H1 (cell line): ENCODE results near the gene CDKL4.

Source experiments
- EZH2 ChIP-seq: fragments of 200-600 bp; sonication (generic); IDR thresholded peaks from 2 replicates; pipeline ENCODE4 v1.7.1; 2012; ENCODE audit warnings: low read depth, mild to moderate bottlenecking, moderate library complexity, low read length, inconsistent platforms; ENCODE audit not compliant: severe bottlenecking
- FOSL1 ChIP-seq: IDR thresholded peaks from 2 replicates; pipeline ENCODE4 v1.6.1; 2011; ENCODE audit warnings: mild to moderate bottlenecking, low read depth, low read length, moderate library complexity; ENCODE audit not compliant: insufficient read depth
- JUND ChIP-seq: IDR thresholded peaks from 2 replicates; pipeline ENCODE4 v1.6.1; 2011; ENCODE audit warnings: mild to moderate bottlenecking, improper control_type of control experiment, low read length
- POLR2A ChIP-seq, 2 experiments: IDR thresholded peaks; 1 replicate in 1 of 2; 2 replicates in 1 of 2; pipeline ENCODE4 v1.6.1; 2011; ENCODE audit warnings: low read depth in 2 of 2, low read length in 2 of 2, mild to moderate bottlenecking in 2 of 2; ENCODE audit errors: control extremely low read depth in 1 of 2
- POLR2AphosphoS5 ChIP-seq: IDR thresholded peaks from 2 replicates; pipeline ENCODE4 v1.6.1; 2011; ENCODE audit warnings: low read depth, low read length
- SIRT6 ChIP-seq: IDR thresholded peaks from one replicate; pipeline ENCODE4 v1.7.1; 2012; ENCODE audit warnings: low read length, inconsistent platforms
- TF ChIP-seq, protein P1 (sequence below), 3 experiments: IDR thresholded peaks; 1 replicate in 2 of 3; 2 replicates in 1 of 3; pipeline versions ENCODE4 v1.5.1 to v1.6.1; 2011; ENCODE audit warnings: low read length in 3 of 3, mild to moderate bottlenecking in 3 of 3, inconsistent platforms in 2 of 3, low read depth in 1 of 3, moderate library complexity in 1 of 3; ENCODE audit not compliant: insufficient read depth in 1 of 3; ENCODE audit errors: control extremely low read depth in 1 of 3

DNA sequence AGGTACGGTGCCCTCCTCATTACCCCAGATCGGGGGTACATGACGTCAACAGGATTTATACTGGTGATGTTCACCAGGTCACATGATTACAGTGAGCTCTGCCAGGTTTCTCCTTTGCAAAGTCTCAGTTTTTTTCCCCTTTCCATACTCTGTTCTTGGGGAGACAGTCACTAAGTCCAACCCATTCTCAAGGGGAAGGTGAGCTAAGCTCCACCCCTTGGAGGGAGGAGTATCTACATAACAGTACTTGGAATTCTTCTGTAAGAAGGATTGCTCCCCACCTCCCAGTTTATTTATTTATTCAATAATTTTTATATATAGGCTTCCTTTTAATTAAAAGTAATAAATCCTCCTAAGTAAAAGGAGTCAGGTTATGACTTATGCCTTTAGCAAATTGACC lies 88.8 kb downstream of the CDKL4 start:
- TF ChIP-seq, protein P1, sequence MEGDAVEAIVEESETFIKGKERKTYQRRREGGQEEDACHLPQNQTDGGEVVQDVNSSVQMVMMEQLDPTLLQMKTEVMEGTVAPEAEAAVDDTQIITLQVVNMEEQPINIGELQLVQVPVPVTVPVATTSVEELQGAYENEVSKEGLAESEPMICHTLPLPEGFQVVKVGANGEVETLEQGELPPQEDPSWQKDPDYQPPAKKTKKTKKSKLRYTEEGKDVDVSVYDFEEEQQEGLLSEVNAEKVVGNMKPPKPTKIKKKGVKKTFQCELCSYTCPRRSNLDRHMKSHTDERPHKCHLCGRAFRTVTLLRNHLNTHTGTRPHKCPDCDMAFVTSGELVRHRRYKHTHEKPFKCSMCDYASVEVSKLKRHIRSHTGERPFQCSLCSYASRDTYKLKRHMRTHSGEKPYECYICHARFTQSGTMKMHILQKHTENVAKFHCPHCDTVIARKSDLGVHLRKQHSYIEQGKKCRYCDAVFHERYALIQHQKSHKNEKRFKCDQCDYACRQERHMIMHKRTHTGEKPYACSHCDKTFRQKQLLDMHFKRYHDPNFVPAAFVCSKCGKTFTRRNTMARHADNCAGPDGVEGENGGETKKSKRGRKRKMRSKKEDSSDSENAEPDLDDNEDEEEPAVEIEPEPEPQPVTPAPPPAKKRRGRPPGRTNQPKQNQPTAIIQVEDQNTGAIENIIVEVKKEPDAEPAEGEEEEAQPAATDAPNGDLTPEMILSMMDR (IDR thresholded peaks at IDR 0.05; ENCODE audit: control extremely low read depth in 1 of 3, insufficient read depth in 1 of 3, low read depth in 1 of 3, low read length in 3 of 3): no peak
- no peak for TF ChIP-seq JUND
- TF ChIP-seq POLR2A (IDR thresholded peaks at IDR 0.05; ENCODE audit: control extremely low read depth in 1 of 2, low read depth in 2 of 2, low read length in 2 of 2): no peak
- TF ChIP-seq SIRT6: no peak
- no peak for TF ChIP-seq FOSL1
- no peak for TF ChIP-seq EZH2
- no peak for TF ChIP-seq POLR2AphosphoS5
